Right kidney (tissue), 1 donor: ENCODE measurements around the gene MAGIX.

Source experiments
- DNase-seq: peaks from one replicate; pipeline ENCODE4 v3.0.0-alpha.2; 2016

The MAGIX gene

GRCh38 chrX:49184294-49185281 is 22.0 kb downstream of the MAGIX start:
- DNase-seq = peak; percentile 67

DNA sequence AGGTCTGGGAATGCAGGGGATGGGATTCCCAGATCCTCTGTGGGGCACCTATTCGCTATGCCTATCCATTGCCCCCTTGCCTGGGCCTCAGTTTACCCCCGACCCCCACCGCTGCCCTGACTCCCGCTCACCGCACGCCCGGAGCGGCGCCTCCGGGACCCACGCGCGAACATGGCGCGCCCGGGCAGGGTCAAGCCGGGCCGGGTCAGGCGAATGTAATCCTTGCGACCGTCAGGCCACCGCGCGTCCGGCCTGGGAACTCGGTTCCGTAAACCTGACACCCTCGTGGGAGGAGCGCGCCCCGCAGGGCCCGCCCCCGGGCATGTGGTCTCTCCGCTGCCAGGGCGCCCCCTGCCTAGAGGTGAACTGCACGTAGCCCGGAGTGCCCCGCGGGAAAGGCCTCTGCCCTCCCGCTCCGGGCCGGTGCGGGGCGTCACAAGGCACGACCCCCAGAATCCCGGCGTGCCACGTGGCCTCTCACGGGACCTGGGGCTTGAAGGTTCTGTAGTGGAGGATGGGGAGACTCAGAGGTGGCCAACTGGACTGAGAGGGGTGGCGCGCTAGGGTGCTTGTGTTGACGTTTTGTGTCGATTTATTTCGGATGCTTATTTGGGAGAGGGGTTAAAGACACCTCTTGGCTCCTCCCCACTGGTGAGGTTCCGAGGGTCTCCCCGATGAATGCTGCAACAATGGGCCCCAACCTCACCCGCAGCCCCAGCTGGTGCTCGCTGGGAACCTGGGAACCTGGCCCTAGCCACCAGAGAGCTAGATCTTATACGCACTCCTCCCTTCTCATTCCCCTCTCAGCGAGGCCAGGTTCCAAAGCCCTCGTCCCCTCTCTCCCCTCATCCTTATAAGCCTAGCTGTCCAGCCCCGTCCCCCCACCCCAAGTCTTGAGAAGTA is 23.8 kb downstream of the MAGIX start, which contains the start of gene PRICKLE3:
Gene PRICKLE3 (minus strand): TSS at position 249 of the 903 bp plus-strand sequence. CDS start 76 bp downstream, at position 173.
- DNase-seq = peak; percentile 69

DNA sequence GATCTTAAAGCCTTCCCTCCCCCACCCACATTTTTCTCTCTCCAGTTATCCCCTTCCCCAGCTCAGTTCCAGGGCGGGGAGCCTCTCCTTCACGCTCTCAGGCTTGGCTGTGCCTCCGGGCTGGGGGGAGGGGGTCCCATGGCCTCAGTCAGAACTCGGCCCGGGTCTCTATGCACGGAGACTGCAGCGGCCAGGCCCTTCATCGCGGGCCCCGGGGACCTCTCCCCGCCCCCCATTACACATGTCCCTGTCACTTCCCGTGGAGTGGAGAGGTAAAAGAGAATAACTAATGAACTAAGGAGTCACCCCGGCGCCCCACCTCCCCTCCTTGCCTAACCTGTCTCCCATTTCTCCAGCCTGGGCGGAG is 24.5 kb downstream of the MAGIX start:
- no peak for DNase-seq

GRCh38 chrX:49187526-49187925 is 25.0 kb downstream of the MAGIX start:
- DNase-seq = no peak

GRCh38 chrX:49188468-49189076 is 26.0 kb downstream of the MAGIX start:
- no peak for DNase-seq

GRCh38 chrX:49189606-49190005 is 27.0 kb downstream of the MAGIX start:
- no peak for DNase-seq

GRCh38 chrX:49190821-49191573 is 28.4 kb downstream of the MAGIX start:
- peak; percentile 78 for DNase-seq

- DNase-seq = no peak
Observed at GRCh38 chrX:49191574-49192011, 29.0 kb downstream of the MAGIX start.

- DNase-seq = no peak
Observed at GRCh38 chrX:49192722-49193328, 30.3 kb downstream of the MAGIX start.

- DNase-seq = no peak
Observed at GRCh38 chrX:49193542-49193964, 31.0 kb downstream of the MAGIX start.

DNA sequence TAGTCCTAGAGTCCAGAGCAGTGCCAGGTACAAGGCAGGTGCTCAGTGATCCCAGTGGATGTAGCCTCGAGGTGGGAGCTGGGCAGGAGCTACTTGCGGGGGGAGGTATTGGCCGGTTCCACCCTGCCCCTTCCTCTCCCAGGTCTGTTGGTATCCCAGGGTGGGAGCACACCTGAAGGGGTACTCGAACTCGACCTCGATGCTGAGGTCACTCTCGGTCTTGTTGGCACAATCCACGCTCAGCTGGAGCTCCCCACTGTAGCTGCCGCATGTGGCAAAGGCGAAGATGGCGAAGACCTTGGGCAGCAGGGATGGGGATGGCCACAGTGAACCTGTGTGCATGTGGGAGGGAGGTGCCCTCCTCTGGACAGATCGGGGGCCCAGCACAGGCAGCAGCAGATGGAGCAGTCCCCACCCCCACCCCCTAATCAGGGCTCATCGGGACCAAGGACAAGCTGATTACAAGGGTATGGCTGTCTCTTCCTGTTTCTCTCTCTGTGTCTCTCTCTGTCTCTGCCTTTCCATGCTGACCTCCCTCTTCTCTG is 35.1 kb downstream of the MAGIX start:
- no peak for DNase-seq

GRCh38 chrX:49198540-49199314 is 36.2 kb downstream of the MAGIX start:
- DNase-seq = no peak

DNA sequence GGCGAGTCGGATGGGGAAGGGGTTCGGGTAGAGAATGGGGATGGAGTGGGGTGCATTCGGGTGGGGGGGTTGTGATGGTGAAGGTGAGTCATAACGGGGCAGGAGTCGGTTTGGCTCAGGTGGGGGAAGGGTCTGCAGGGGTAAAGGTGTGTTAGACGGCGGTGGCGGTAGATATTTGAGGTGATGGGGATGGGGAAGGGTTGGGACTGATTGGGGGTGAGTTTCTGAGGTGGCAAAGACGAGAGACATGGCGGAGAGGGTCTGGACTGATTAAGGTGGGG is 36.7 kb downstream of the MAGIX start:
- DNase-seq = no peak

- peak; percentile 72 for DNase-seq
Observed at GRCh38 chrX:49199906-49200771, 37.6 kb downstream of the MAGIX start, which contains the start of gene SYP. TSS of gene SYP (minus strand) at chrX:49200193. CDS start at chrX:49200186, 7 bp downstream.

GRCh38 chrX:49202022-49202421 is 39.5 kb downstream of the MAGIX start:
- DNase-seq = no peak

DNA sequence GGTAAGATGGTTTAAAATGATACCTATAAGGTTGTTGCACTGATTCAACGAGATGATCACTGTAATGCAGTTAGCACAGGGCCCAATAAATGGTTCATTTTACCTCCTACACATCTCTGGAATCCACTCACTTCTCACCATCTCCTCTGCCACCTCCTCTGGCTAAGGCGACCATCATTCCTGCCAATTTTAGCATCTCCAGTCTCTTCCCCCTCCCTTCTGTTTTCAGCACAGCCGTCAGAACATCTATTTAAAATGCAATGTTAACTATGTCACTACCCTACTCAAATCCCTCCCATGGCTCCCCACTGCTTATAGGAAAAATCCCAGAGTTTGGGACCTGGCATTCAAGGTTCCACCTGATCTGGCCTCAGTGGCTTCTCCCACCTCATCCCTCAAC is 41.0 kb downstream of the MAGIX start:
- DNase-seq = no peak

GRCh38 chrX:49204017-49204416 is 41.5 kb downstream of the MAGIX start:
- no peak for DNase-seq

- DNase-seq = no peak
Observed at GRCh38 chrX:49204709-49205108, 42.2 kb downstream of the MAGIX start.

DNA sequence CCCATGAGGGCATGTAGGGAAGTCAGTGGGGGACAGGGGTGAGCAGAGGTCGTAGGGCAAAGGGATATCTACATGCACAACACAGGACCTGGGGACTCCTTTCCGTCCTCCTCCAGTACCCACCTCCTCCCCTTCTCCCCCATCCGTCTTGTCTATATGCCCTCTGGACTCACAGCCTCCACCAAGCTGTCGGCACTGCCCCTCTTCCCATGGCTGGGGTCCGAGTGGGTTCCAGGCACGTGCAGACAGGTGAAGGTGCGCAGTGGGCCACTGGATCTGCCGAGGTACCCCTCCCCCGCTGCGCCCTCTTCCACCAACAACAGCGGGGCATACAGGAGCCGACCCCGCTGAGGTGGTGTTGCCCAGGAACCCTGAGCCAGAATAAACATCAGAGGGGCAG is 42.9 kb downstream of the MAGIX start:
- no peak for DNase-seq
